ENCODE measurements around the gene EXOC3L4.

EXOC3L4 gene

DNA sequence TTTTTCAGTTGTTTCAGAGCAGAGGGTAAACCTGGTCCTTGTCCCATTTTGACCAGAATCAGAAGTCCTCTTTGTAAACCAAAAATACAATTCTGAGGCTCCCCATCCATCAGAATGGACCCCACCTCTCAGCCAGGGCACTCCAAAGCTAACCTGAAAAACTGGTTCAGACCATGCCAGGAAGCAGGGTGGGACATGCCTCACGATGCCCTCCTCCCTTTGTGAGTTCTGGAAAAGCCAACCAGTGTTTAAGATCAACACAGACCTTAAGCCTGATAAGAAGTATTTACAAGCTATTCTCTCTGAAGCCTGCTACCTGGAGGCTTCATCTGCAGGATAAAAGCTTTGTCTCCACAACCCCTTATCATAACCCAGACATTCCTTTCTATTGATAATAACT, 64.2 kb downstream of the EXOC3L4 start:
- no peak overlapping the region for H3K4me3 ChIP-seq (ENCODE audit: low read depth, low read length)
- no peaks in the 10 kb centered on the region for H3K9me3 ChIP-seq (ENCODE audit: control insufficient read depth, insufficient read depth, low read depth, low read length)
- no peaks in the 10 kb centered on the region for H3K4me1 ChIP-seq (ENCODE audit: control insufficient read depth, insufficient read depth, low read length)
- ChIA-PET POLR2A (no interaction called here), CTCF (interaction anchor here (0.6 to 2.2 kb wide), 4 partner anchors 12 to 54 kb away, joined by 3 to 9 read pairs (median 4); no protein-coding TSS in a partner anchor)
- H3K36me3 ChIP-seq (ENCODE audit: control insufficient read depth in 2 of 2, insufficient read depth in 1 of 2, low read length in 2 of 2), result no peaks in the 10 kb centered on the region
- TF ChIP-seq BCL11A (tag by site-specific recombination; IDR thresholded peaks at IDR 0.05; ENCODE audit: low read depth), result no peak
- TF ChIP-seq, protein P1, sequence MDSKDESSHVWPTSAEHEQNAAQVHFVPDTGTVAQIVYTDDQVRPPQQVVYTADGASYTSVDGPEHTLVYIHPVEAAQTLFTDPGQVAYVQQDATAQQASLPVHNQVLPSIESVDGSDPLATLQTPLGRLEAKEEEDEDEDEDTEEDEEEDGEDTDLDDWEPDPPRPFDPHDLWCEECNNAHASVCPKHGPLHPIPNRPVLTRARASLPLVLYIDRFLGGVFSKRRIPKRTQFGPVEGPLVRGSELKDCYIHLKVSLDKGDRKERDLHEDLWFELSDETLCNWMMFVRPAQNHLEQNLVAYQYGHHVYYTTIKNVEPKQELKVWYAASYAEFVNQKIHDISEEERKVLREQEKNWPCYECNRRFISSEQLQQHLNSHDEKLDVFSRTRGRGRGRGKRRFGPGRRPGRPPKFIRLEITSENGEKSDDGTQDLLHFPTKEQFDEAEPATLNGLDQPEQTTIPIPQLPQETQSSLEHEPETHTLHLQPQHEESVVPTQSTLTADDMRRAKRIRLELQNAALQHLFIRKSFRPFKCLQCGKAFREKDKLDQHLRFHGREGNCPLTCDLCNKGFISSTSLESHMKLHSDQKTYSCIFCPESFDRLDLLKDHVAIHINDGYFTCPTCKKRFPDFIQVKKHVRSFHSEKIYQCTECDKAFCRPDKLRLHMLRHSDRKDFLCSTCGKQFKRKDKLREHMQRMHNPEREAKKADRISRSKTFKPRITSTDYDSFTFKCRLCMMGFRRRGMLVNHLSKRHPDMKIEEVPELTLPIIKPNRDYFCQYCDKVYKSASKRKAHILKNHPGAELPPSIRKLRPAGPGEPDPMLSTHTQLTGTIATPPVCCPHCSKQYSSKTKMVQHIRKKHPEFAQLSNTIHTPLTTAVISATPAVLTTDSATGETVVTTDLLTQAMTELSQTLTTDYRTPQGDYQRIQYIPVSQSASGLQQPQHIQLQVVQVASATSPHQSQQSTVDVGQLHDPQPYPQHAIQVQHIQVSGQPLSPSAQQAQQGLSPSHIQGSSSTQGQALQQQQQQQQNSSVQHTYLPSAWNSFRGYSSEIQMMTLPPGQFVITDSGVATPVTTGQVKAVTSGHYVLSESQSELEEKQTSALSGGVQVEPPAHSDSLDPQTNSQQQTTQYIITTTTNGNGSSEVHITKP (tag by site-specific recombination; IDR thresholded peaks at IDR 0.05), result peak; percentile 58
- H3K27ac ChIP-seq (ENCODE audit: extremely low read depth, low read depth, low read length), result no peak overlapping the region
